Stimulated activated CD4-positive, alpha-beta T cell treated with anti-CD3 and anti-CD28 coated beads, Interleukin-1b, Interleukin-23, amount 100 ng/mL, for 24 hours (primary cell): Measurements from ENCODE around the gene DDX4.
"Not testable (repeated sequence)": the region's sequence is repeated elsewhere in the genome, so short reads cannot be mapped to it uniquely, and the experiment has no call there.

Experiments used
- DNase-seq, 4 experiments: peaks; one replicate each; pipeline ENCODE4 v3.0.0-alpha.2; 2020; ENCODE audit warnings: low read depth in 4 of 4, low spot score in 1 of 4

The DDX4 gene

DNA sequence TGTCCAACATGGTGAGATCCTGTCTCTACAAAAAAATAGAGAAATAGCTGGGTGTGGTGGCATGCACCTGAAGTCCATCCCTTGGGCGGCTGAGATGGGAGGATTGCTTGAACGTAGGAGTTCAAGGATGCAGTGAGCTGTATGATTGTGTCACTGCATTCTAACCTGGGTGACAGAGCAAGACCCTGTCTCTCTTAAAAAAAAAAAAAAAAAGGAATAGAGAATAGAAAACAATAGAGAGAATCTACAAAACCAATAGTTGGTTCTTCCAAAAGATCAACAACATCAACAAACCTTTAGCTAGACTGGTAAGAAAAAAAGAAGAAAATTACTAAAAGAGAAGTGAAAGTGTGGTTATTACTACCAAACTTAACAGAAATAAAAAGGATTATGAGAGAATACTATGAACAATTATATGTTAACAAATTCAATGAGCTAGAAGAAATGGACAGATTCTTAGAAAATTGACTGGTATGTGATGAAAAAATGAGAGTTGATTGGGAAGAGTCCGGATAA is 17.6 kb upstream of the DDX4 start:
- no peak for DNase-seq

- no peak for DNase-seq
Measured at GRCh38 chr5:55724281-55724680, 13.6 kb upstream of the DDX4 start.

- DNase-seq: no peak
Measured at GRCh38 chr5:55731848-55732247, 6.0 kb upstream of the DDX4 start.

GRCh38 chr5:55732585-55732984 is 5.3 kb upstream of the DDX4 start:
- DNase-seq: no peak

- no peak for DNase-seq
Measured at GRCh38 chr5:55734658-55735057, 3.2 kb upstream of the DDX4 start.

GRCh38 chr5:55742778-55743177 is 4.9 kb downstream of the DDX4 start:
- no peak for DNase-seq

DNA sequence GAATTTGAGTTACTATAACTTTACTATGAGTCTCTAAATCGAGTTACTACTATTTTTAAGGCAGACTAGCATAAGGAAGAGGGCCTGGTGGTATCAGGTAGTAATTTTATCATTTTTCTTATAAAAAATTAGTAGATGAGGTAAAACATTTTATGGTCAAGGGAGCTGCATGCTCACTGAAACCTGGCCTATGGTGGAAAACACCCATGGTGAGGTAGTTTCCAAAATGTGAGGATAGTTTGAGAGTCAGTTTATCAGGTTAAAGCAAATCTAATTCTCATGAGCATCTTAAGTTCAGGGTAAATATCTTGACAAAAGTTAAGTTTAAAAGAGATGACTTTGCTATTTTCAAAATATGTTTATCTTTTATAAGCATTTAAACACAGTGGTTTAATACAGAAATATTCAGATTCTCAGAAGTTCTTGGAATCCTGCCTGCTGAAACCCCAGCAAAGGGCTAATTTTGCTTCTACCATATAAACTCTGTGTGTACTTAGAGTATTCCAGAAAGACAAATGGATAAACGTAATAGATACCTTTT is 10.0 kb downstream of the DDX4 start:
- DNase-seq: no peak

- DNase-seq: no peak
Measured at GRCh38 chr5:55749387-55749786, 11.5 kb downstream of the DDX4 start.

GRCh38 chr5:55750063-55750462 is 12.2 kb downstream of the DDX4 start:
- no peak for DNase-seq

- no peak for DNase-seq
Measured at GRCh38 chr5:55750499-55750898, 12.6 kb downstream of the DDX4 start.

- DNase-seq: no peak
Measured at GRCh38 chr5:55758231-55758630, 20.4 kb downstream of the DDX4 start.

DNA sequence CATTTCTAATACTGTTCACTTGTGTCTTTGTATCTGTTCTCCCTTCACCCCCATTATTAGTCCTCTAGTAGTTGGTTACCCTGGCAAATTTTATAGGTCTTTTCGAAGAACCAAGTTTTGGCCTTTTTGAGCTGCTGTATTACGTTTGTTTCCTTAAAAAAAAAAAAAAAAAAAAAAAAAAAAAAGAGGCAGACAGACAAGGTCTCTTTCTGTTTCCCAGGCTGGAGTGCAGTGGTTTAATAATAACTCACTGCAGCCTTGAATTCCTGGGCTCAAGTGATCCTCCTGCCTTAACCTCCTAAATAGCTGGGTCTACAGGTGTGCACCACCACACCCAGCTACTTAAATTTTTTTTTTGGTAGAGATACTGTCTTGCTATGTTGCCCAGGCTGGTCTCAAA is 20.9 kb downstream of the DDX4 start:
- DNase-seq: no peak

DNA sequence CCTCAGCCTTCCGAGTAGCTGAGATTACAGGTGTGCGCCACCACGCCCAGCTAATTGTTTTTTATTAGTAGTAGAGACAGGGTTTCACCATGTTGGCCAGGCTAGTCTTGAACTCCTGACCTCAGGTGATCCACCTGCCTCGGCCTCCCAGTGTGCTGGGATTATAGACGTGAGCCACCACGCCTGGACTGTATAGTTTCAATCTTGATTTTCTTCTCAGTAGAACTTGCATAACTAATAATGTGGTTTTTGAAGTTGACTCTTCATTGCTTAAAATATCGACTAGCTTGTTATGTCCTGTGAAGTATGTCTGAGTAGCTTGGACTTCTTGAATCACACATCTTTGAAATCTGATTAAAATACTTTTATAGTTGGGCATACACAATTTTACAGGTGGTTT is 23.9 kb downstream of the DDX4 start:
- not testable (repeated sequence) for DNase-seq

- no peak for DNase-seq
Measured at GRCh38 chr5:55763746-55764420, 26.0 kb downstream of the DDX4 start.

GRCh38 chr5:55768279-55768678 is 30.4 kb downstream of the DDX4 start:
- no peak for DNase-seq

- no peak for DNase-seq
Measured at GRCh38 chr5:55771175-55771655, 33.4 kb downstream of the DDX4 start.

GRCh38 chr5:55773057-55773456 is 35.2 kb downstream of the DDX4 start:
- no peak for DNase-seq

- DNase-seq: no peak
Measured at GRCh38 chr5:55777332-55777731, 39.5 kb downstream of the DDX4 start.

DNA sequence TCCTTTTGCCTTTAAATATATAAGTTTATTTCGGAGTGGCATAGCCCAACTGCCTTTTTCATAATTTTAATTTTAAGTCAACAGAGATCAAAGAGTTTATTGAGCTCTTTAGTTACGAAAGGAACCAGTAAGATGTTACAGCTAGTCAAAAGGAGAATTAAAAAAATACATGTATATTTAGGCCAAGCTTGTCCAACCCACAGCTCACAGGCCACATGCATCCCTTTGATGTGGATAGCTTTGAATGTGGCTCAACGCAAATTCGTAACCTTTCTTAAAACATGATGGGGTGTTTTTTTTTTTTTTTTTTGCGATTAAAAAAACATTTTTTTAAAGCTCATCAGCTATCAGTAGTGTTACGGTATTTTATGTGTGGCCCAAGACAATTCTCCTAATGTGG is 63.1 kb downstream of the DDX4 start:
- DNase-seq: no peak

GRCh38 chr5:55808814-55809213 is 71.0 kb downstream of the DDX4 start:
- DNase-seq: not testable (repeated sequence)

DNA sequence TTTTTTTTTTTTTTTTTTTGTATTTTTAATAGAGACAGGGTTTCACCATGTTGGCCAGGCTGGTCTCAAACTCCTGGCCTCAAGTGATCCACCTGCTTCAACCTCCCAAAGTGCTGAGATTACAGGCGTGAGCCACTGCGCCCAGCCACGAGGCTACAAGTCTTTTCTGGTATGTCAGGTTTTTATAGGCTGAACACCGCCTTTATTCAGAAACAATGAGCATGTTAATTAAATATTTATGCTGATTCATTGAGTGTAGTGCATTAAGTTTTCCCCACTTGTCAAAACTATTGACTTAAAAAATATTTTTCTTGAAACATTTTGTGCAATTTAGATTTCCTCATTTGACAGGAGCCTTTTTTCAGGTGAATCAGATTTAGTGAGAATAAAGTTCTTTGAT is 78.1 kb downstream of the DDX4 start:
- DNase-seq: not testable (repeated sequence)

- DNase-seq: no peak
Measured at GRCh38 chr5:55816342-55816741, 78.5 kb downstream of the DDX4 start.

- no peak for DNase-seq
Measured at GRCh38 chr5:55817030-55817429, 79.2 kb downstream of the DDX4 start.
